C4-2B (cell line): ENCODE results near the gene SMOC2.

Source experiments
- CTCF ChIP-seq: fragments of 450-650 bp; conservative IDR thresholded peaks from 2 replicates; pipeline ENCODE4 v1.5.1; 2017; ENCODE audit warnings: mild to moderate bottlenecking
- ZFX ChIP-seq: fragments of 450-650 bp; IDR thresholded peaks from 2 replicates; pipeline ENCODE4 v1.6.1; 2017

GRCh38 chr6:168540713-168541291, 99.8 kb downstream of the SMOC2 start:
- no peak for TF ChIP-seq CTCF
- TF ChIP-seq ZFX, result no peak
